Glomerular endothelial cell (primary cell): ENCODE measurements around the gene KRTAP9-6. TPM values are rescaled to one million over a fixed set of nuclear protein-coding genes. Genes with fewer than 3 reads are reported as not detected.
"Not testable (repeated sequence)": the region's sequence is repeated elsewhere in the genome, so short reads cannot be mapped to it uniquely, and the experiment has no call there.

Source experiments
- DNase-seq: peaks from one replicate; pipeline ENCODE4 v3.0.0-alpha.2; 2011; ENCODE audit warnings: low read depth, low spot score; ENCODE audit errors: extremely low read depth
- total RNA-seq: library from RNA; depleted of rRNA; stranded (reverse); fragments of >200 nt; gene quantifications from 2 replicates; pipeline ENCODE4 v1.2.3, GENCODE V29; 2015

The KRTAP9-6 gene
- total RNA-seq, 1 donor from 2014 or later, result not detected

DNA sequence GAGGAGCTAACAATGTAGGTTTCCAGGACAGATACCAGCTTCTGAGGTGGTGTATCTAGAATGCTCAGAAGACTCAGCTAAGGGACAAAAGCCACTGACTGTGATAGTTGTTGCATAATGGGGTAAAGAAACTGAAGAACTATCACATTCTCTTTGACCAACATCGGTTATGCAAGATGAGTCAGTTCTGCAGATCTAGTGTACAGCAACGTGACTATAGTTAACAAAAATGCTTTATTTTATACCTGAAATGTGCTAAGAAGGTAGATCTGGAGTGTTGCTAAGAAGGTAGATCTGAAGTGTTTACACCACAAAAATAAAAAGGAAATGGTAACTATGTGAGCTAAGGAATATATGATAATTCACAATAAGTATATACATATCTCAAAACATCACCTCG is 2.5 kb downstream of the KRTAP9-6 start:
- no peak for DNase-seq

DNA sequence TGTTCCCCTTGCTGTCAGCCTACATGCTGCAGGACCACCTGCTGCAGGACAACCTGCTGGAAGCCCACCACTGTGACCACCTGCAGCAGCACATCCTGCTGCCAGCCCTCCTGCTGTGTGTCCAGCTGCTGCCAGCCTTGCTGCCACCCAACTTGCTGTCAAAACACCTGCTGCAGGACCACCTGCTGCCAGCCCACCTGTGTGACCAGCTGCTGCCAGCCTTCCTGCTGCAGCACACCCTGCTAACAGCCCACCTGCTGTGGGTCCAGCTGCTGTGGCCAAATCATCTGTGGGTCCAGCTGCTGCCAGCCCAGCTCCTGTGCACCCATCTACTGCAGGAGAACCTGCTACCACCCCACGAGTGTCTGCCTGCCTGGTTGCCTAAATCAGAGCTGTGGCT is 6.1 kb downstream of the KRTAP9-6 start:
- not testable (repeated sequence) for DNase-seq

DNA sequence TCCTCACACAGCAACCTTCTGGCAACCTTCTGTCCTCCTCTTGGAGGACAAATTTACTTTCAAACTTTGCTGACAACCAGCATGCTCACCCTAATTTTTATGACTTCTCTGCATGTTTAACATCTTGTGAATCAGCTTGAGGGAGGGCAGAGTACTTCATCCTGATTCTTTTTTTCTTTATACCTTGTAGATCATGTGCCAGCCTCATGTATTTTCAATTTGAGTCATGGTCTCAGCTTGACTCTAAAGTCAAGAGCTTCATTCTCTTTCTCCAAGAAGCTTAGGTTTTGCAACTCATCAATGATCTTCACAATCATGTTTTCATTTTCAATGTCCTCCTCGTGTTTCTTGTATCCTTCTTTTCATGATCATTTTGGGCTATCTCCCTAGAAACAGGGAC is 6.7 kb downstream of the KRTAP9-6 start:
- DNase-seq, result no peak

DNA sequence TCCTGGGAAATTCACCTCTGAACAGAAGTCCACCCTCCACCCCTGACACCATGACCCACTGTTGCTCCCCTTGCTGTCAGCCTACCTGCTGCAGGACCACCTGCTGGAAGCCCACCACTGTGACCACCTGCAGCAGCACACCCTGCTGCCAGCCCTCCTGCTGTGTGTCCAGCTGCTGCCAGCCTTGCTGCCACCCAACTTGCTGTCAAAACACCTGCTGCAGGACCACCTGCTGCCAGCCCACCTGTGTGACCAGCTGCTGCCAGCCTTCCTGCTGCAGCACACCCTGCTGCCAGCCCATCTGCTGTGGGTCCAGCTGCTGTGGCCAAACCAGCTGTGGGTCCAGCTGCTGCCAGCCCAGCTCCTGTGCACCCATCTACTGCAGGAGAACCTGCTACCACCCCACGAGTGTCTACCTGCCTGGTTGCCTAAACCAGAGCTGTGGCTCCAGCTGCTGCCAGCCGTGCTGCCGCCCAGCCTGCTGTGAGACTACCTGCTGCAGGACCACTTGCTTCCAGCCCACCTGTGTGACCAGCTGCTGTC is 10.5 kb downstream of the KRTAP9-6 start, which contains the start of gene KRTAP9-7:
TSS of gene KRTAP9-7 (plus strand) at position 51 of the 543 bp plus-strand sequence. CDS start at position 51, 0 bp downstream.
- not testable (repeated sequence) for DNase-seq

DNA sequence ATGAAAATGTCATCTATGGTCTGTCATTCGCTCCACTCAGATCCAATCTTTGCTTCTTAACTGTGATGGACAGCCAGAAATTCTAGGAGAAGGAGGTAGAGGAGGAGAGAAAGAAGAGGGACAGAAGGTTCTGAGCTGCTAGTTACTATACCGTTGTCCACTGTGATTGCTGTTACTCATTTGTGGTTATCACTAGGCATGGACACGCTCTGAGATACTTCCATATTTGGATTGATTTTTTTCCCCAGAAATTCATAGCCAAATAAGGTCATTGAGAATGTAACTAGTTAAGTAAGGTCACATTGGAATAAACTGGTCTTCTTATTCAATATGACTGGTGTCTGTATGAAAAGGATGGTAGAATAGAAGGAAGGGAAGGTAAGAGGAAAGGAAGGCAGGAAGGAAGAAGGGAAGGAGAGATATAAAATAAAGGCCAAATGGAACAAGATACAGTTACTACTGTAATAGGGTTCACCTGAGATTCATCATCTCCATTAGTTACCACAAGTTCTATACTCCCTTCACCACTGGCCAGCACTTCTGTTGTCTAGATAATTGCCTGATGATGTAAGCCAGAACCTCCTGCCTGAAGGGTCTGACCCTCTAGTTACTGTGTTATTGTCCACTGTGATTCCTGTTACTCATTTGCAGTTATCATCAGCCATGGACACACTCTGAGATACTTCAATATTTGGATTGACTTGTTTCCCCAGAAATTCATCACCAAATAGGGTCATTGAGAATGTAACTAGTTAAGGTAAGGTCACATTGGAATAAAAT is 13.2 kb downstream of the KRTAP9-6 start:
- DNase-seq, result no peak

- no peak for DNase-seq
These were observed 18.9 kb downstream of the KRTAP9-6 start for GRCh38 chr17:41284043-41284442.

DNA sequence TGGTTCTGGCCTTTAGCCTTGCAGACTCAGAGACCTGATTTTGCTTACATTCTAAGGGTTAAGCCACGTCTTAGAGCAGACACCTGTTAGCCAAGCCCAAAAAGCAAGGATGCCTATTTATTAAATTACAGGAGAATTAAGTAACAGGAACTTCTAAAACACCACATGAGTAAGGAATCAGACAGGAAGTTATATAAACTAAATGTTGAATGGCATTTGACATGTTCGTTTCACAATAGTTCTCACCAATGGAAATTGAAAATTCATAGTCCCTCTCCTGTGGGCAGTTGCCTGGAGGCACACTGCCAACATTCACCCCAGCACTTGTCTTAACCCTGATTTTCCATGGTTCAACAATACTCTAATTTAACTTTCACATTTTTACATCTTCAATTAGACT is 19.4 kb downstream of the KRTAP9-6 start:
- no peak for DNase-seq

DNA sequence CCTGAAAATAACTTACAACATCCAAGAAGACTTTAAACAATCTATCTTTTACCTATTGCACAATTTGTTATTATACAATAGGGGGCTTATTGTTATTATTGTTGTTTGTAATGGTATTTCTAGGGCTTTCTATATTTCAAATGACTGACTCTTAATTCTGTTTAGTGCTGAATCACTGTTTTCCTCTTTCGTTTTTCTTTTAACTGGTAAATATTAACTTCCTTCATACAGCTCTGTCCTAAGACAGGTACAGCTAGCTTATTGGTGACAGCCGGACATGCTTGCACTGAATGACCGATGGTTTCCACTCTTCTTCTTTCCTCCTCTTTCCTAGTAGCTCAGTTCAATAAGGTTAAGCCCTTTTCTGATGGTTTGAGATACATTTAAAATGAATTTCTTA is 21.9 kb downstream of the KRTAP9-6 start:
- no peak for DNase-seq

DNA sequence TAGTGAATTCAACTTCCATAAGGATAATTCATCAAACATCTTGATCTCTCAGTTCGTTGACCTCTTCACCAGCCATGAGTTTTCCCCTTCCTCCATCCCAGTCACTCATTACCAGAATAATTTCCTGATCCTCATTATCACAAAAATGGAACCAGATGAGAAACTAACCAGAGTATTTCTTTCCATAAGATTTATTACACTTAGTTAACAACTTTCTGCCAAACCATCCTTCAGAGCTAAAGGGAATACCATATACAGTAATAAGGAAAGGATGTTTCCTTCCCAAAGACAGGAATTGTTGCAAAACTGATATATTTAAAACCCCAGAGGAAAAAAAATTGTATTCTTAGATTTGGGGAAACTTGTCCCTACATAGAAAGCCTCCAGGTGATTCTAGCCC is 28.8 kb downstream of the KRTAP9-6 start:
- no peak for DNase-seq

DNA sequence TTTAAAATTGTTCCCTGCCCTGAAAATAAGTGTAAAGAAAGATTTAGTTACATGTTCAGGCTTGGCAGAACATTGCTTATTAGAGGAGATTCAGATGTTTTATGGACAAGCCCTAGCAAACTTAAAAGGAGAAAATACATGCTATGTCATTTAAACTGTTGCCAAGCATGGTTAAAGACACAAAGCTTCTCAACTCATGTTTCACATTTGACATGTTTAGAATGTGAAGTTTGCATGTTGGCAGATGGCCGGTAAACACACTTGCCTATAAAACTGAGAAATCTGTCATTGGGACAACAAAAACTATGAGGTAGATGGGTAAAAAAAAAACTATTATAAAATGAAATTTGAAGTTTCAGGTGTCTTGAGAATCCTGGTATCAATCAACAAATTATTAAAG is 31.7 kb downstream of the KRTAP9-6 start:
- DNase-seq, result no peak

GRCh38 chr17:41298458-41299135 is 33.4 kb downstream of the KRTAP9-6 start:
- no peak for DNase-seq

- no peak for DNase-seq
These were observed 36.1 kb downstream of the KRTAP9-6 start for GRCh38 chr17:41301204-41301790.

DNA sequence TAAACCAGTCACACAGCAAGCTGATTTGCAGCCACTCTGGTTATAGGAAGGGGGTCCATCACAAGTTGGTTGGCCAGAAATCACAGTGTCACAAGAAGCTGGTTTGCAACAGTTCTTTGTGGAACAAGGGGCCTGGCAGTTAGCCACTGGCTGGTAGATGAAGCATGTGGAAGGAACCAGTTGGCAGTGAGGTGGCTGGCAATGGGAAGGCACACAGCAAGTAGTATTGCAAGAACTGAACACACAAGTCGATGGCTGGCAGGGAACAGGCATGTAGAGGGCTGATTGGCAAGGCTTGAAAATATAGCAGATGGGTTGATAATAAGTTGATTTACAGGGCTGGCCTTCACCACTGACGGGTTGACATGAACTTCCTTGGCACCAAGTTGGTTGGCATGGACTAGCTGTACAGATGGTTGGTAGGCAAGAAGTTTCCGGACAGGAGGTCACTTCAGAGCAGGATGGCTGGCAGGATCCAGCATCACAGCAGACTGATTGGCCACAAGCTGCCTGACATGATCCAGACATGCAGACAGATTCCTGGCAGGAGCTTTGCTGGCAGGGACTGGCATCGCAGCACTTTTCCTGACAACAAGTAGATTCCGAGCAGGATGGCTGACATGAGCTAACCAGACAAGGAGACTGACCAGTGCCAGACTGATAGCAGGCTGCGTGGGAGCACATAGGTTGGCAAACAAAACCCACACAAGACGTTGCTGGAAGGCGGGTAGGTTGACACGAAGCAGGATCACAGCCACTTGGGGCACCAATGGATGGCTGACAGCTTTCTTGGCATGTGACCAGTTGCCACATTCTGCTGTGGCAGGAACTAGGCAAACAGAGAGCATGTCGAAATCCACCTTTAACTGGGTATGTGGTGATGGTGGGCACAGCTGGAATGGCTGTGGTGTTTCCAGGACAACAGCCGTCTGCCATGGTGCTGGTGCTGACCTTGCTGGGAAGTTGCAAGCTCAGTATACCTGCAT is 37.0 kb downstream of the KRTAP9-6 start, which contains the start of gene KRTAP29-1:
TSS of gene KRTAP29-1 (minus strand) at position 936 of the 986 bp plus-strand sequence. CDS start at position 936, 0 bp downstream.
- no peak for DNase-seq

DNA sequence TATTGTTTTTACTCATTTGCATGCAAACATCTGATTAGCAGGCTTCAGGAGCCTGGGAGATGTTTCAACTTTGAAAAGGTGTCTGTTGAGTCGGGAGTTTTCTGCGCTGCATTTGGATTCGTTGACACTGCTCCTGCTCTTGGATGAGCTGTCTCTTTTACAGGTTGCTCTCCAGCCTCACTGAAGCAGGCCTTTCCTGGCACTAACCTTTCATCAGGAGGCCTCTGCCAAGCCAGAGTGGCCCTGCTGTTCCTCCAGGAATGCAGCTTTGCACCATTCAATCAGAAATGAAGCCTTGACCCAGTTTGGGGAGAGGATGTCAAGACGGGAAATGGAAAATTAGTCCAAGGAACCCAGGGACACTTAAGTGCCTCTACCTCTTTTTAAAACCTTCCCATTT is 37.8 kb downstream of the KRTAP9-6 start:
- DNase-seq, result no peak

DNA sequence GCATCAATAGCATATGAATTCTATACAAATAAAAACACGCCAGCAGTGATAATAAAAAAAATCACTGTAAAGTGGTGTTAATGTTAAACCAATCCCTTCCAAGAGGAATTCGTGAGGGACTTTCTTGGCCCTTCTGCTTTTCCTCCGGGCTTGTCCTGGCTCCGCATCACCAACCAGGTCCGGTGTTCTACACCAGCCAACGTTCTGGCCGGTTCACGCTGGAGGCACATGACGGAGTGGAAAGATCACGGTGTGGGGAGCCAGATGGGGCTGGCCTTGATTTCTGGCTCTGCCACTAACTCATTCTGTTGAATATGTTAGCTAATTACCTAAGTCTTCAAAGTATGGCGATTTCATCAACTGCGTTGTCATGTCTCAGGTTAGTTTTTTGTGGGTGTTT is 38.9 kb downstream of the KRTAP9-6 start:
- no peak for DNase-seq

DNA sequence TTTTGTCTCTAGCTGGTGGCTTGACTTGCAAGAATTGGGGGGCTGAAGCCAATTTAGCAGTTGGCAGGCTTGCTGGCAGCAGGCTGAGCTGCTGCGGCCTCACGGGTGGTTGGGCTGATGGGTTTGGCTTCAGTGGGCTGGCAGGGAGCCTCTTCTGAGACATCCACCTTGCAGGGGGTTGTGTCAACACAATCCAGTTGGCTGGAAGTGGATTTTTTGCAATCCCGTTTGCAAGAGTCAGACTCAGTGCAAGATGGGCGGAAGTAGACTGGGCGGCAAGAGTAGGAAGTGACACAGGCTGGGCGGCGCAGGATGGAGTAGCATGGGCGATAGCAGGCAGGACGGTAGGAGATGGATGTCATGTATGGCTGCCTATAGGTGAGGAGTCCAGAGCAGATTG is 42.5 kb downstream of the KRTAP9-6 start:
- no peak for DNase-seq

DNA sequence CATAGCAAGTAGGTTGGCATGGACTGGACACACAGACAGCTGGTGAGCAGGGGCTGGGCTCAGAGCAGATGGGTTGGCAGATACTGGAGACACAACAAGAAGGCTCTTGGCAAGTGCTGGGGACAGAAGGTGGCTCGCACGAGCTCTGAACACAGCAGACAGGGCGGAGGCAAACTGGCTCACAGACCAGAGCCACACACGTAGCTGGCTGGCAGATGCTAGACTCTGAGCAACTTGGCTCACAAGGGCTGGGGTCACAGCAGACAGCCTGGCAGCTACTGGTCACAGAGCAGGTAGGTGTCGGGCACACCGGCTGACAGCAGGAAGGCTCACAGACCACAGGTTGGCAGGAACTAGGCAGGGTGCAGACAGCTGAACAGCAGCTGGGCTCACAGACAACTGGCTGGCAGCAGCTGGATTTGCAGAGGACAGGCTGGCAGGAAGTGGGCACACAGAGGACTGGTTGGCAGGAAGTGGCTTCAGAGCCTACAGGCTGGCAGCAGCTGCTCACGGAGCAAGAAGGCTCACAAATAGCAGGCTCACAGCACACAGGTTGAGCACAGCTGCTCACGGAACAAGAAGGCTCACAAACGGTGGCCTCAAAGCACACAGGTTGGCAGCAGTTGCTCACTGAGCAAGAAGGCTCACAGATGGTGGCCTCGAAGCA is 43.2 kb downstream of the KRTAP9-6 start:
- no peak for DNase-seq

GRCh38 chr17:41308918-41309359 is 43.8 kb downstream of the KRTAP9-6 start, which contains the start of gene KRTAP16-1:
Gene KRTAP16-1 (minus strand): TSS chr17:41309309. CDS start chr17:41309253, 56 bp downstream.
- no peak for DNase-seq

- DNase-seq, result no peak
These were observed 45.9 kb downstream of the KRTAP9-6 start for GRCh38 chr17:41311111-41311510.
